H9 (cell line): ENCODE data around the gene SNRPA1. TPM values are rescaled to one million over a fixed set of nuclear protein-coding genes. Genes with fewer than 3 reads are reported as not detected.
A peak's percentile ranks its signal among the peaks of the same experiment; 100 is the strongest.

ENCODE experiments used
- DNase-seq: peaks from one replicate; pipeline ENCODE4 v3.0.0-alpha.2; 2017
- H2AFZ ChIP-seq: one replicate; pipeline ENCODE4 v1.6.1; 2013; ENCODE audit warnings: mild to moderate bottlenecking, low read length, control low read depth, moderate library complexity
- H2AK5ac ChIP-seq: 2 replicates; pipeline ENCODE4 v1.6.1; 2013; ENCODE audit warnings: low read length, control low read depth, mixed read lengths; ENCODE audit not compliant: insufficient read length
- H2BK120ac ChIP-seq: one replicate; pipeline ENCODE4 v1.6.1; 2013; ENCODE audit warnings: low read depth, mild to moderate bottlenecking, low read length, control low read depth, inconsistent platforms; ENCODE audit not compliant: poor library complexity, severe bottlenecking
- H2BK12ac ChIP-seq: 2 replicates; pipeline ENCODE4 v1.6.1; 2013; ENCODE audit warnings: low read length, control low read depth, mixed read lengths, low read depth; ENCODE audit not compliant: insufficient read length
- H2BK15ac ChIP-seq: 2 replicates; pipeline ENCODE4 v1.6.1; 2013; ENCODE audit warnings: low read depth, low read length, control low read depth
- H2BK20ac ChIP-seq: one replicate; pipeline ENCODE4 v1.6.1; 2013; ENCODE audit warnings: low read depth, mild to moderate bottlenecking, low read length, control low read depth, inconsistent platforms; ENCODE audit not compliant: poor library complexity, severe bottlenecking
- H2BK5ac ChIP-seq: 2 replicates; pipeline ENCODE4 v1.6.1; 2013; ENCODE audit warnings: low read length, control low read depth, mixed read lengths; ENCODE audit not compliant: insufficient read length
- H3K14ac ChIP-seq: 2 replicates; pipeline ENCODE4 v1.6.1; 2013; ENCODE audit warnings: low read length, control low read depth; ENCODE audit not compliant: insufficient read depth
- H3K18ac ChIP-seq: 2 replicates; pipeline ENCODE4 v1.6.1; 2013; ENCODE audit warnings: low read depth, mild to moderate bottlenecking, mixed read lengths, low read length, control low read depth; ENCODE audit not compliant: insufficient read length
- H3K23ac ChIP-seq: 2 replicates; pipeline ENCODE4 v1.6.1; 2013; ENCODE audit warnings: low read length, control low read depth, mixed read lengths, low read depth; ENCODE audit not compliant: insufficient read length
- H3K23me2 ChIP-seq: 2 replicates; pipeline ENCODE4 v1.6.1; 2013; ENCODE audit warnings: low read depth, mild to moderate bottlenecking, mixed read lengths, low read length, control low read depth; ENCODE audit not compliant: insufficient read length, poor library complexity, severe bottlenecking
- H3K27ac ChIP-seq: 2 replicates; pipeline ENCODE4 v1.5.1; 2013; ENCODE audit warnings: low read length, control low read depth, mixed read lengths, low read depth; ENCODE audit not compliant: insufficient read length
- H3K27me3 ChIP-seq: 2 replicates; pipeline ENCODE4 v1.6.1; 2013; ENCODE audit warnings: low read length, control low read depth, inconsistent platforms; ENCODE audit not compliant: insufficient read depth
- H3K4ac ChIP-seq: 2 replicates; pipeline ENCODE4 v1.6.1; 2013; ENCODE audit warnings: low read depth, mild to moderate bottlenecking, control low read depth, inconsistent platforms, low read length, moderate library complexity
- H3K4me1 ChIP-seq: 2 replicates; pipeline ENCODE4 v1.6.1; 2013; ENCODE audit warnings: low read length, control low read depth, inconsistent platforms; ENCODE audit not compliant: insufficient read depth
- H3K4me2 ChIP-seq: 2 replicates; pipeline ENCODE4 v1.6.1; 2013; ENCODE audit warnings: low read length, control low read depth, mixed read lengths; ENCODE audit not compliant: insufficient read length, insufficient read depth
- H3K56ac ChIP-seq: 2 replicates; pipeline ENCODE4 v1.6.1; 2013; ENCODE audit warnings: low read depth, mild to moderate bottlenecking, mixed read lengths, low read length, control low read depth; ENCODE audit not compliant: insufficient read length
- H3K79me1 ChIP-seq: 2 replicates; pipeline ENCODE4 v1.6.1; 2013; ENCODE audit warnings: low read depth, mild to moderate bottlenecking, moderate library complexity, low read length, control low read depth, inconsistent platforms; ENCODE audit not compliant: insufficient read depth, poor library complexity, severe bottlenecking
- H3K79me2 ChIP-seq: 2 replicates; pipeline ENCODE4 v1.6.1; 2013; ENCODE audit warnings: low read length, control low read depth, inconsistent platforms; ENCODE audit not compliant: insufficient read depth
- H3K9ac ChIP-seq: 2 replicates; pipeline ENCODE4 v1.6.1; 2013; ENCODE audit warnings: low read length, control low read depth, mixed read lengths; ENCODE audit not compliant: insufficient read length; ENCODE audit errors: extremely low read depth
- H3K9me3 ChIP-seq: one replicate; pipeline ENCODE4 v1.6.1; 2013; ENCODE audit warnings: low read depth, low read length, inconsistent platforms; ENCODE audit not compliant: control insufficient read depth
- H3T11ph ChIP-seq: one replicate; pipeline ENCODE4 v1.6.1; 2013; ENCODE audit warnings: mild to moderate bottlenecking, low read length, control low read depth, inconsistent platforms
- H4K20me1 ChIP-seq: one replicate; pipeline ENCODE4 v1.6.1; 2013; ENCODE audit not compliant: control insufficient read depth, insufficient read length, insufficient read depth
- H4K5ac ChIP-seq: 2 replicates; pipeline ENCODE4 v1.6.1; 2013; ENCODE audit warnings: low read depth, mild to moderate bottlenecking, mixed read lengths, low read length, control low read depth; ENCODE audit not compliant: insufficient read length
- H4K8ac ChIP-seq: replicated peaks from 2 replicates; pipeline ENCODE4 v1.6.1; 2013; ENCODE audit warnings: low read length, control low read depth, mixed read lengths, low read depth; ENCODE audit not compliant: insufficient read length
- H4K91ac ChIP-seq: 2 replicates; pipeline ENCODE4 v1.6.1; 2013; ENCODE audit warnings: low read depth, mild to moderate bottlenecking, moderate library complexity, mixed read lengths, low read length, control low read depth; ENCODE audit not compliant: insufficient read length
- H3K27ac Mint-ChIP-seq, 3 experiments: 2 replicates in 2 of 3; 3 replicates in 1 of 3; pipeline ENCODE4 v1.8.0; 2020 to 2021; ENCODE audit warnings: mixed read lengths in 3 of 3, mild to moderate bottlenecking in 1 of 3, moderate library complexity in 1 of 3
- H3K27me3 Mint-ChIP-seq: 2 replicates; pipeline ENCODE4 v1.8.0; 2021; ENCODE audit warnings: low read depth, mild to moderate bottlenecking, moderate library complexity, mixed read lengths
- H3K36me3 Mint-ChIP-seq, 3 experiments: 2 replicates in 2 of 3; 3 replicates in 1 of 3; pipeline ENCODE4 v1.8.0; 2020 to 2021; ENCODE audit warnings: low read depth in 3 of 3, mixed read lengths in 3 of 3; ENCODE audit not compliant: insufficient read depth in 1 of 3
- H3K4me1 Mint-ChIP-seq, 2 experiments: 2 replicates each; pipeline ENCODE4 v1.8.0; 2020; ENCODE audit warnings: mixed read lengths in 2 of 2
- H3K4me3 Mint-ChIP-seq, 2 experiments: 2 replicates in 1 of 2; 3 replicates in 1 of 2; pipeline ENCODE4 v1.8.0; 2020 to 2021; ENCODE audit warnings: mild to moderate bottlenecking in 2 of 2, mixed read lengths in 2 of 2, moderate library complexity in 1 of 2
- H3K9me3 Mint-ChIP-seq, 2 experiments: 2 replicates in 1 of 2; 3 replicates in 1 of 2; pipeline ENCODE4 v1.8.0; 2020; ENCODE audit warnings: mild to moderate bottlenecking in 2 of 2, mixed read lengths in 2 of 2, moderate library complexity in 1 of 2
- WGBS: extraction: QIAGEN DNeasy Blood & Tissue Kit; methylation state at CpG from one replicate; pipeline ENCODE4 v1.1.7; 2013; ENCODE audit warnings: missing lambda C conversion rate, low lambda C conversion rate, mixed read lengths; ENCODE audit not compliant: insufficient read length; ENCODE audit errors: extremely low coverage; 5-methylcytosine and 5-hydroxymethylcytosine counted together
- total RNA-seq: library from RNA; stranded (reverse); gene quantifications from 2 replicates; pipeline ENCODE4 v1.2.1, GENCODE V29; 2021
- TF ChIP-seq, protein P1 (sequence below): fragments of 200-600 bp; sonication (generic); conservative IDR thresholded peaks from 3 replicates; pipeline ENCODE4 v1.8.0; 2021; ENCODE audit warnings: antibody characterized with exemption, mild to moderate bottlenecking

The SNRPA1 gene
- total RNA-seq, 1 experiment from 2014 or later = 145 TPM

DNA sequence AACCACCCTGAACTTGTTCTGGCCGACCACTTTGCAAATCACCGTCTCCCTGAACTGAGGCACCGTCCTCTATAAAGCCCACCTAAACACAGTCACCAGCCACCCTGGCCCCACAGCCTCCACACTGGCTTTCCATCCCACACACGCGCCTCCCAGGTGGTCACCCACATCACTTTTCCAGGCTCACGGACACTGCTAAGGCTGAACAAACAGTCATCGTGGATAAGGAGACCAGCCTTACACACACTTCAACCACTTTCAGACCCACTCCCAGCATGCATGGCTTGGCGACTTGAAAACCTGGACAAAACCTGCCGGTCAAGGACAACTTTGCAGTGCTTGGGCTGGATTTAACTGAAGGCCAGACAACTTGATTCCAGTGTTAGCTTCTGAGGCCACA lies 51.6 kb downstream of the SNRPA1 start:
- Histone ChIP-seq H3K4me2 (no peak overlapping the region), H2AK5ac (no peak overlapping the region), H4K8ac (no peak overlapping the region), H2BK120ac (no peak overlapping the region), H3K27ac (no peak overlapping the region), H3K79me1 (peaks cover 6% of the 10 kb centered on the region), H2BK15ac (no peak overlapping the region), H3K14ac (no peak overlapping the region), H3K9ac (no peak overlapping the region), H3K79me2 (peaks cover 80% of the 10 kb centered on the region), H2BK5ac (no peak overlapping the region), H3T11ph (no peak overlapping the region), H3K18ac (no peak overlapping the region), H4K20me1 (peaks cover 5% of the 10 kb centered on the region), H3K23ac (no peak overlapping the region), H4K91ac (no peak overlapping the region), H2BK12ac (no peak overlapping the region), H3K27me3 (no peaks in the 10 kb centered on the region), H3K4me1 (peaks cover 11% of the 10 kb centered on the region), H3K23me2 (no peaks in the 10 kb centered on the region), H2AFZ (no peak overlapping the region), H3K9me3 (no peaks in the 10 kb centered on the region), H4K5ac (no peak overlapping the region), H3K4ac (no peak overlapping the region), H3K56ac (no peak overlapping the region), H2BK20ac (no peak overlapping the region)
- Mint-ChIP-seq H3K36me3 (peaks cover 0 to 10% (median 4%) of the 10 kb centered on the region in 3 experiments; a peak in 4 of 7 replicates), H3K27me3 (no peaks in the 10 kb centered on the region), H3K4me3 (no peak overlapping the region), H3K9me3 (no peaks in the 10 kb centered on the region), H3K4me1 (peaks cover 58 to 74% of the 10 kb centered on the region in 2 experiments), H3K27ac (peak overlapping the region; percentile 10 to 72 (median 24); a peak in 4 of 7 replicates)
- no peak for DNase-seq
- TF ChIP-seq, protein P1, sequence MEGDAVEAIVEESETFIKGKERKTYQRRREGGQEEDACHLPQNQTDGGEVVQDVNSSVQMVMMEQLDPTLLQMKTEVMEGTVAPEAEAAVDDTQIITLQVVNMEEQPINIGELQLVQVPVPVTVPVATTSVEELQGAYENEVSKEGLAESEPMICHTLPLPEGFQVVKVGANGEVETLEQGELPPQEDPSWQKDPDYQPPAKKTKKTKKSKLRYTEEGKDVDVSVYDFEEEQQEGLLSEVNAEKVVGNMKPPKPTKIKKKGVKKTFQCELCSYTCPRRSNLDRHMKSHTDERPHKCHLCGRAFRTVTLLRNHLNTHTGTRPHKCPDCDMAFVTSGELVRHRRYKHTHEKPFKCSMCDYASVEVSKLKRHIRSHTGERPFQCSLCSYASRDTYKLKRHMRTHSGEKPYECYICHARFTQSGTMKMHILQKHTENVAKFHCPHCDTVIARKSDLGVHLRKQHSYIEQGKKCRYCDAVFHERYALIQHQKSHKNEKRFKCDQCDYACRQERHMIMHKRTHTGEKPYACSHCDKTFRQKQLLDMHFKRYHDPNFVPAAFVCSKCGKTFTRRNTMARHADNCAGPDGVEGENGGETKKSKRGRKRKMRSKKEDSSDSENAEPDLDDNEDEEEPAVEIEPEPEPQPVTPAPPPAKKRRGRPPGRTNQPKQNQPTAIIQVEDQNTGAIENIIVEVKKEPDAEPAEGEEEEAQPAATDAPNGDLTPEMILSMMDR = no peak
- WGBS = no CpG with 5 or more reads among the region's 9 CpGs
